Measurements from ENCODE around the gene FHOD3.

FHOD3 gene

DNA sequence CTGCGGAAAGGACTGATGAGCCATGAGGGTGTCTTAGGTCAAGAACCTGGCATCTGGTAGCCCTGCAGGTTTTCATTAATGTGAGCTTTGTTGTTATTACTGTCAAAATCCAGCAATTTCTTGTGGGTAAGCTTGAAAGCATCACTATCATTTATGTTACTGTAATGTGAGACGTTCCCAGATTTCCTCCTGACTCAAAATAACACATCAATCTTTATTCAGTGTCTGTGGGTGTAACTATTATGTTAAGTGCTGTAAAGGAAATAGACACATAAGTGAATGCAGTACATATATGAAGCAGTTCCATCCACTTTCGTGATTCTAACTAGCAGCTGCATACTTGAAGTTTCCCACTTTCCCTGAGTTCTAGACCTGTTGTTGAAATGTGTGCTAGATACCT is 89.8 kb downstream of the FHOD3 start:
- no peak for DNase-seq

DNA sequence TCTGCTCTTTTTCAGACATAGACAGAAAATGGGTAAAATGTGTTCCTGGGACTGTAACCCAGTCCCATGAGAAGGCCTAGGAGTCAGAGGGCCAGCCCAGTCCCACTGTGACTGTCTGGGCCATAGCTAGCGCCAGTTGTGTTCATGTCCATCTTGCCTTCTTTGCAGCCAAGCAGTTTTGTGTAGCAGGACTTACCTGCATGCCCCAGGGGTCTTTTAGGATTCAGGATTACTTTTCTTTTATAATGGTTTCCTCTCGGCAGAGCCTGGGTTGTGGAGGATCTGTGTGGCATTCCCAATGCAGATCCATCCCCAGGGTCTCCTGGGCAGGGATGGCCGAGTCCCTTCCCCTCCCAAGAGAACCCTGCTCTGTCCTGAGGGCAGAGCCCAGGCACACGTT is 90.8 kb downstream of the FHOD3 start:
- no peak for DNase-seq

DNA sequence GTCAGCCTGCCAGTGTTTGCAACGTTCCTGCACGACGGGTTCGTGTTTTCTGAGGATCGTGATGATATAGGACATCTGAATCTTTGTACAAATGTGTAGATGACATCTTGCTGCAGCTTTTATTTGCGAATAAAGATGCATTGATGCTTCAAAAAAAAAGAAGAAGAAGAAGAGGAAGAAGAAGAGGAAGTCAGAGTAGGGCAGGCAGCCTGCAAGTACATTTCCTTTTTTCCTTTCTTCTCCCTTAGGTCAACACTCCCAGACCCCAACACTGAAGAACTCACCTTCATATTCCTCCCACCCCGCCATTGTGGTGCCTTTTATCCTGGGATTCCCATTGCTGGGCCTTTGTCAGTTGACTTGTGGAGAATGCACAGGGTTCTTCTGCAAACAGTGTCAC is 91.5 kb downstream of the FHOD3 start:
- DNase-seq = no peak

DNA sequence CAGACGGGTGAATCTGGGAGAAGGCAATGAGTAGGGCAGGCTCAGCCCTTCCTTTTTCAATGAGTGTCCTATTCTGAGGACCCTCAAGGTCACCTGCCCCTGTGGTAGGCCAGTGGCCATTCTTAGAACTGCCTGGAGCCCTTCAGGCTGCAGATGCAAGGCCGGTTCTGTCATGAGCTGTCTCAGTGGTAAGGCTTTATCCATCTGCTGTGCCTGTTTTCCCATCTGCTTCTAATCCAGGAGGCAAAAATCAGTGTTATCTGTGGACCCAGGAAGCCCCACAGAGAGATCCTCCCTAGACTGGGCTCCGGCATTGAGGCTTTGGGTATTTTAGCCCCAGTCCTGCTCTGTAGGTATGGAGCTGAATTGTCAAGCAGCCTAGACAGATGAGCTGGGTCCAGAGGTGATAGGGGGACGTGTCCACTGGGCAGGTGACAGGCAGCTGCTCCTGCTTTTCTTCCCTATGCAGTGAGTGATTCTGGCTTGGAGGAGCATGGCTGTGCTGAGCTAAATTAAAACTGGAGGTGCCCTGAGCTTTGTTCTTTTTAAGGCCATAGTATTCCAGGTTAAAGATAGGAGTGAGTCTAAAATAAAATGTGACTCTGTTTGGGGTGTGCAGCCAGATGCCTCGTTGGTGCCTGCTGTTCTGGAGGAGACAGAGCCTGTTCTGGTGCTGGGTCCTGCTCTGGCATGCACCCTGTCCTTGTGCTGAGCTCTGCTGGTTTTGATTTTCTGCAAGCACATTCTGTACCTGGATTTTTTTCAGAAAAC is 92.5 kb downstream of the FHOD3 start:
- DNase-seq = no peak

DNA sequence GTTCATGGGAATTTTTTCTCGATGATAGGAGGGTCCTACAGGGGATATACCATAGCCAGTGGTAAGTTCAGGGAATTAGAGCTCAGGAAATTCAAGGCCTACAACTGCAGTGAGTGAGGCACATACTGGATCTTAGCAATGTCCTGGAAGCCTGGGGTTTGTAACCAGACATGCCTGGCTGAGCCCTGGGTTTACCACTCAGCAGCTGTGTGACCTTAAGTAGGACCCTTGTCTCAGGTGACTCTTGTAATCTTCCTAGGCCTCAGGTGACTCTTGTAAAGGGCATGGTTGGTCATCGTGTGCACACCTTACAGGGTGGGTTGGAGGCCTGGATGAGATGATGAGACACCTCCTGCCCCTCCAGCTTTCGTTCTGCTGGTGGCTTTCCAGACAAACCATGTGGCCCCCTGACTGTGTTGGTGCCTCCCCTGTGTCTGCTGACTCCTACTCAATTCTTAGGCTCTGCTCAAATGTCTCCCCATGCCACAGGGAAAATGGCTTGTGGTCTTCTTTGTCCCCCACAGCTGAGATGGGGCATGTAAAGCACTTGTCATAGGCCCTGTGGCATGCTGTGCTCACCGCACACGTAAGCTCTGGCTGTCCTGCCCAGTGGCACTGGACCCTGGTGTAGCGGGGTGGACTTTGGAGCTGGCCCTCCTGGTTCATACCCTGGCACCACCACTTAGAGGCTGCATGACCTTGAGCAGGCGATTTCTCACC is 94.1 kb downstream of the FHOD3 start:
- DNase-seq = no peak

DNA sequence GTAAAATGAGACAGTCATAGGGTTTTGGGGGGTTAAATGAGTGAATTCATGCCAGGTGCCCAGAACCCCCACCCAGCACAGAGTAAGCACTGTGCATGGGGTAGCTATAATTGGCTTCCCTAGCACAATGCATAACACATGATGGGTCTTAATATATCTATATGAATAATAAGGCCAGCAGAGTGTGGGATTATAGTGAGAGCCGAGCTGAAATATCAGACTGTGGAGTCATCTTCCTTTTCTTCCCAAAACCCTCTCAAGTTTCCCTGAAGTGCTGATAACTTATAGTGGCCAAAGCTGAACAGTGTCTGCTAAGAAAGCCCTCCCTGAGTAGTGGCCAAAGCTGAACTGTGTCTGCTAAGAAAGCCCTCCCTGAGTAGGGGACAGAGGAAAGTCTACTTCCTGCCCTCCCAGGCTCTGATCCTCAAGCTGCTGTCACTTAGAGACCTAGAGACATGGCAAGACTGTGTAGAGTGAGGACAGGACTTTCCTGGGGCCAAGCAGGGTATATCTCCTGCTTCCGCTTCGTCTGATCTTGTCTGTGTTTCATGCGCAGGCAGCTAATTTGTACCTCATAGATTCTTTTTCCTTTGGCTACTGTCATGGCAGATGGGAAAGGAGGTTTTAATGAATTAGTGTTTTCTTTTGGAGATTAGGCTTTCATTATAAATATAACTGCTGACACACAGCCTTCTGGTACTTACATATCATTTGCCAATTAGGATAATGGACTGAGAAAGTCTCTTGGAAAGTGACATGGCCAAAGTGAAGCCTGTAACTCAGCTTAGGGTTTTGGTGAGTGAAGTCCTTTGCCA is 94.9 kb downstream of the FHOD3 start:
- DNase-seq = no peak

DNA sequence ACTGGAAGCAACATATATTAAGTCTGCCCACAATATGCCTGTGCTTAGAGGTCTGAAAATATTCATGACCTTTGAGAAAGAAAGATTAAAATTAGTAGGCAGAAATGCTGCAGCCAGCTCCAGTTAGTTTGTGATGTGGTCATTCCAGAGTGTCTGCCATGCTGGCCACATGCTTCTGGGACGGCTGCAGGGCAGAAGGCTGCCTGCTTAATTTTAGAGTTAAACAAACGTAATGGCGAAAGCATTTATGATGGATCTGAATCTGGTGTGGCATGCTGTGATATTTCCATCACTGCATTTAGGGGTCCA is 95.4 kb downstream of the FHOD3 start:
- DNase-seq = no peak

DNA sequence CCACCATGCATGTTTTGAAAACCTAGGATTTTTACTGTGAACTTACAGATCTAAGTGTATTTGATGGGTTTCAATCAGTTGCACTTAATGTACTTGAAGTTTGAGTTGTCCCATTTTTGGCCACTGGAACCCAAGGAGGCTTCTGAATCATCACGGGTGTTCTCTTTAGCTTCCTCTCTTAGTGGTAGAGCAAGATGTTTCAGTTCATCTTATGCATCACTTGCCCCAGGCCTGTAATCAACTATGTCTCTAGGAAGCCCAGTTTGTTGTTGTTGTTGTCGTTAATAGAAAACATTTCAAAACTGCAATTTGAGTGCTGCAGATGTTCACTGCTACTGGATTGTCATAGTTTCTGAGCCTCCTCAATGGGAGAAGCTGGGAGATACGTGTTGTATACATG is 97.0 kb downstream of the FHOD3 start:
- no peak for DNase-seq

DNA sequence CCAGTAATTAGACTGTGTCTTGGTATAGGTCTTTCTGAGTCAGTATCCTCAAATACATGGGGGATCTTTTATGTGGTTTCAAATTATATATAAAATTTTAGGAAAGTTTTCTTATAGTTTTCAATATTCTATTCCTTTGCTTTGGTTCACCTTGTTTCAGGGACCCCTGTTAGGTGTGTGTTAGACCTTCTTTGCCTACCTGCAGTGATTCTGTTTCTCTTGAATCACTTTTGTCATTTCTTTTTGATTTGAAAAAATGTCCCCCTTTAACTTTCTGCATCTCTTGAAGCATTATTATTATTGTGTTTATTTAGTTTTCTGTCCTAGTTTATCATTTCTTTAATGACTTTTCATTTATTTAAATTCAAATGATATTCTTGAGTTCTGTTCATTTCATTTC is 98.7 kb downstream of the FHOD3 start:
- no peak for DNase-seq

DNA sequence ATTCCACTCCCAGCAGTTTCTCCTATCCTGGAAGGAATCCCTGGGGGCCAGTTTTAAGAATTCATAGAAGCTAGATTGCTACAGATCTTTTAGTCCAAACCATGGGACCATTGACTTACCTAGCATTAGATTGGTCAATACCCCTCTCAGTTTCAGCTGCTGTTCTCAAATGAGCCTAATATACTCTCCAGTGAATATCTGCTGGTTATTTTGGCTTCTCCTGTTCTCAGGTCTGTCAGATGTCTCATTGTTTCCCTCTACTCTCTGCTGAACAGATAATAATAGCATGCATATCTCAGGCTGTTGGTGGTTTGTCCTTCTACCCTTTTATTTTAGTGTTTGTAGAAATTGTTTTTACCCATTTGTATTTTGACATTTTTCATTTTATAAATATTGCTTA is 99.5 kb downstream of the FHOD3 start:
- DNase-seq = no peak

DNA sequence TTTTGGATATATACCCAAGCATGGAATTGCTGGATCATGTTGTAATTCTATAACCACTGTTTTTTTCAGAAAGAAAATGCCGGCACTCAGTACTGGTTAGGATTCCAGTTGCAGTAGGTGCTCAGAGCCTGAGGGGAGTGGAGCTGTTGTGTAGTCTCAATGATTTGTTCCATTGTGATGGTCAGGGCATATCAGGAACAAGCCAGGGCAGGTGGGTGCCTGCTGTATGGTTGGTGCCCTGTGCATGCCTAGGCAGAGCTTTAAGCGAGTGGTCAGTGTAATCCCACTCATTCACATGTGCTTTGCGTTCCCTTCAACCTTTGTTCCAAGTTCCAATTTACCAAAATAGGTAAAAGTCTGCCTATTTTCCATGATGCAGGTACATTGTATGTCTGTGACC is 100.9 kb downstream of the FHOD3 start:
- no peak for DNase-seq

DNA sequence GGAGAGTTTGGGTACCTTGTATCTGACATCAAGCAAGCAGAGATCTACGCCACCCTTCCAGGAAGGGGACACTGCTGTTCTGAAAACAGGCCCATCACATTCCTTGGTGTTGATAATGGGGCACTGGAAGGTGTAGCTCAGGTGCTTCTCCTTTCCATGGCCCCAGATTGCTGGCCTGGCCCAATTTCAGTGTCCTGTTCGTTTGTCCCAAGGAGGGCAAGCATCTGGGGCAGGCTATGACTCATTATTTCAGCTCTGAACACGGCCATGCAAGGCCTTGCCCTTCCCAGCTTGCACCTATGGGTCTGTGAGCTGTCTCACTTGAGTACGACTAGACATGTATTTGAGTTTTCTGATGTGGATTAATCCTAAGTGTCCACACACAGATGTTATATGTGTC is 101.5 kb downstream of the FHOD3 start:
- no peak for DNase-seq

DNA sequence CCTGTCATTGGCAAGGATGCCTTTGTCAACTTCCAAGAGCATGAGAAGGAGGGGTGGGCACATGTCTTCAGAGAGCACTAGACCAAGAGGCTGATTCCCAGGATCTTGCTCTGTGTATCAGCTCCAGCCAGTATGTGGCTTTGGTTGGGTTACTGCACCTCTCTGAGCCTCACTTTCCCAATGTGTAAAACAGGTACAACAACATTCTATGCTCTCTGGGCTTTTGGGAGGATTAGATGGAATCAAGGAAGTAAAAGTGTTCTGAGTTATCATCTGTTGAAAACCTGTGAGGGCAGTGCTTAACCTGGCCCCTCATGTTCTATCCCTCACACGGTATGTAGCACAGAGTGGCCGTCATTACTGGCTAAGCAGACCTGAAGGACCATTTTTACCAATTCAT is 103.9 kb downstream of the FHOD3 start:
- DNase-seq = no peak

DNA sequence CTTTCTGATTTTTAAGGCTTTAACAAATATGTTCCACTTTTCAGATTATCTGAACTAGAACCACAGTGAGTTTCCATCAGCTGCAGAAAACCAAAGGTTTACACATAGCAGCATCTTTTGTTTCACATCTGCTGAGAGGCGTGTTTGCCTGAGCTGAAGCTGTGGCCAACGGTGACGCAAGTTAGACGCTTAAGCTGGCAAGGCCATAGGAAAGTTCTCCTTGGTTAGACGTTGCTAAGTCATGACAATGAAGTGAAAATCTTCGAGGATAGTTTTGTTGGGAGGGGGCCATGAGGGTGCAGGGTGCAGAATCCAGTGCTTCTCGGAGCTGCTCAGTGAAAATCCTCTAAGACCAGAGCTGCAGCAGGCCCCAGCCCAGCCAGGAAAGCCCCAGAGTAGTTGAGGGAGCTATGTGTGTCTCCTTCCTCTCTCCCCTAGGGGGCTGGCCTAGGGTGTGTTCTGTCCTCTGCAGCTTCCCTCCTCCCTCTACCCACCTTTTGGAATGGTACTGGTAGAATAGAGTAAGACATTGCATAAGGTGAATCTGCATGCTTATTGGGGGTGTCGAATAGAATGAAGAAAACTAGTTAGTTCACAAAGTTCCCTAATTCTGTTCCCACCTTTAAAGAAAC is 105.4 kb downstream of the FHOD3 start:
- DNase-seq = no peak

DNA sequence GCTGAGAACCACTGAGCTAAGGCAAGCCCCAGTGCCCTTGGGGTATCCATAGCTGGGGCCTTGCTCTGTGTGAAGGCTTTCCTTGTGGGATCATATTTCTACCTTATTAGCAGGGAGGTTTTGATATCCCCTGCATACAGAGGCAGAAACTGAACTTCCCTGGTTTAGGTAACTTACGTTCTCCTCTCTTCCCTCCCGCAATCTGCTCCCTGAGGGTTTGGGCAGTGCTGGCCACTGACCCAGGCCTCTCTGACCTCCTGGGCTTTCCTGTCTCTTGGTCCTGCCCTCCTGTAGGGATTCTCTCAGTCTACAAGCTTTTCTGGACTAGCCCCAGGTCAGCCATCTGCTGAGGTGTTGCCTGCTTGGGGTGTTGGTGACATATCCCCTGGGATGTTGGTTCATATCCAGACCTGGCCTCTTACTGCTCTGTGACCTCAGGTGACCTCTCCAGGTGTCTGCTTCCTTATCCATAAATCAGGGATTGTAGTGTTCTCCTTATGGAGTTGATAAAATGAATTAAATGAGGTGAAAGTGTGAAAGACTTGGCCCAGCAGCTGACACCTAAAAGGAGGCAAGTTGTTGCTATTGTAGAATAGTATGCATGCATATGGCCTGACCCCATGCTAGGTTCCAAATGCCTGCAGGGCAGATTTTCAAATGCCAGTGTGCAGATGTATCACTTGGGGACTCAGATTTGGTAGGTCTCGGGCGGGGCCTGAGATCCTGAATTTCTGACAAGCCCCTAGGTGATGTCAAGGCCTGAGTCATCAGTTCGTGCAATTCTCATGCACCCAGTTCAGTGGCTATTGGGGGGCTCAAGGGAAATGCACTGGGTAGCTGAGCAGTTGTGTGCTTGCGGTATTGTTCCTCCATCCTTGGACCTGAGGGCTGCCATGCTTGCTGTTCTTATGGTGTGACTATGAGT is 106.6 kb downstream of the FHOD3 start:
- no peak for DNase-seq

DNA sequence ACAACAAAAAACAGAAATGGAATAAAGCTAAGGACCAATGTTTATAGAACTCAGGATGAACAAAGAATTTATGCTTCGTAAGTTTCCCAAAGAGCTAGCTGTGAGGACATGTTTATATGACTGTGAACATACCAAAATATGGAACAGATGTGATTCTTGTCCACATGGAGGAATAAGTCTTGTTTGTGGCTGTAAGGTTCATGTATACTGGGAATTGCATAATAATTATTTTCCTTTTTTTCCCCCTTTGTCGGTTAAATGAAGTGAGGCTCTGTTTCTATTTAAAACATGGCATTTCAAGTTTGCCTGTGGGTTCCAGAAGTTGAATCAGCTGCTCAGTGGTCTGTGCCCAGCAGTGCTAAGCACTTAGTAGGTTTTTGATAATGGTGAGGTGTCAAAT is 108.1 kb downstream of the FHOD3 start:
- DNase-seq = no peak

DNA sequence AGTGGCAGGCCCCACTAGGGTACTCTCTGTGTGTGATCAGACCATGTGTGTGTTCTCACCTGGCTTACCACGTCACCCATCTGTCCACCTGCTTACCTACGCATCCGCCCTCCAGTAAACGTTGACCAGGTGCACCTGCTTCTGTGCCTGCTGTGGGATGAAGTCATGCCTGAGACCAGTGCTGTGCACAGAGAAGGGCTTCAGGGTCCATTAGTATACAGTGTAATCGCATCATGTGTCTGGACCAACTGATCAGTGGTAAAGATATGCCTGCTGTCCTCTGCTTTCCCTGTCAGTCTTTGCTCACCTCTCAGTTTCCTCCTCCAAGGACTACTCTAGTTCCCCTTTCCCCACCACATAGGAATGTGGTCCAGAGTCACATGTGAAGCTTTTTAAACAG is 109.3 kb downstream of the FHOD3 start:
- peak; percentile 19 for DNase-seq

DNA sequence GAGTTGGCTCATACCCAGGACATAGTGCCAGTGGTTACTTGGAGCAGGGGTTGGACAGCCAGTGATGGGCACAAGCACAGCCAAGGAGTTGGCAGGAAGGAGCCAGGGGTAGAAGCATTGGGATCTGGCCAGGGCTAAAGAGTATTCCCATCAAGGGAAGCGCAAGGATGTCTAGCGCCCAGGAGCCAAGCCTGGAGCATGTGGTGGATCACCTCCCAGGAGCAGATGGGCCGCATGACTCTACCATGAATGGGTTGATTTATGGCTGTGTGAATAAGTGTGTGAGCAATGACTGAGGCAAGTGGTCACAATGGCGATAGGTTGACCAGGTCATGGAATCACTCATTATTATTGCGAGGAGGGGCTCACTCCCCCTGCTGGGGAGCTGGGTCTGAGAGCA is 111.1 kb downstream of the FHOD3 start:
- no peak for DNase-seq

DNA sequence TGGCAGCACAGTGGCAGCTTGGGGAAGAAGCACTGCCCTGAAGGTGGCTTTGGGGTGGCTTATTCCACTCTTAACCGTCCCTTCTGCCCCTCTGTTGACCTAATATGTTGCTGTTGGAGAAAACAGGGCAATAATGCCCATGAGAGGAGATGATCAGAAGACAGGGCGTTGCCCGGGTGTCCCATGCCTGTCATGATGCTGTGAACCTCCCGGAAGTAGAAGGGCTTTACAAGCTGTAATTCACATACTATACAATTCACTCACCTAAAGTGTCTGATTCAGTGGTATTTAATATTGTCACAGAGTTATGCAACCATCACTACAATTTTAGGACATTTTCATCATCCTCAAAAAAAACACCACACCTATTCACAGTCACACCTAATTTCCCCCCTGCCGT is 112.3 kb downstream of the FHOD3 start:
- no peak for DNase-seq

DNA sequence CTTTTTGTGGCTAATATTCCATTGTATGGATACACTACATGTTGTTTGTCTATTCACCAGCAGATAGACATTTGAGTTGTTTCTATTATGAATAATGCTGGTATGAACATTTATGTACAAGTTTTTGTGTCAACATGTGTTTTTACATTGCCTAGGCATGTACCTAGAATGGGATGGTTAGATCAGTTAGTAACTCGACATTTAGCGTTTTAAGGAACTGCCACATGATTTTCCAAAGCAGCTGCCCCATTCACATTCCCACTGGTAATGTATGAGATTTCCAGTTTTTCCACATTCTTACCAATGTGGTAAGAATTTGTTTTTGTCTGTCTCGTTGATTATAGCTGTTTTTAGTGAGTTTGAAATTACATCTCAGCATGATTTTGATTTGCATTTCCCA is 112.8 kb downstream of the FHOD3 start:
- DNase-seq = no peak

DNA sequence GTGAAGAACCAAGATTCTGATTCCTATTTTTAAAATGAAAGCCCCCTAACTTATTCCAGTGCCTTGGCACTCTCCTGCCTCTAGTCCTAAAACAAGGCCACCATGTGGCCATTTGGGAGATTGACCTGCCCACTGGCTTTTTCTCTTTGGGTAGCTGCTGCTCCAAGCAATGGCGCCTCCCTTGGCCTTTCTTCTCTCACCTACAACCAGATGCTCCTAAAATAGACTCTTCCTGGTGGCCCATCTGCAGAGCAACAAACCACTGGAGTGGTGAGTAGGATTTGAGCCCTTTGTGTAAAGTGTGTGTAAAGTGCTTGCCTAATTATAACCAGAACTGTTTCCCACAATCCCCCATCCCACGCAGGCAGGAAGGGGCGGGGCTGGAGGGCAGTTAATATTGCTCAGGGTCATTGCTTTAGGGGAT is 114.2 kb downstream of the FHOD3 start:
- peak; percentile 19 for DNase-seq

DNA sequence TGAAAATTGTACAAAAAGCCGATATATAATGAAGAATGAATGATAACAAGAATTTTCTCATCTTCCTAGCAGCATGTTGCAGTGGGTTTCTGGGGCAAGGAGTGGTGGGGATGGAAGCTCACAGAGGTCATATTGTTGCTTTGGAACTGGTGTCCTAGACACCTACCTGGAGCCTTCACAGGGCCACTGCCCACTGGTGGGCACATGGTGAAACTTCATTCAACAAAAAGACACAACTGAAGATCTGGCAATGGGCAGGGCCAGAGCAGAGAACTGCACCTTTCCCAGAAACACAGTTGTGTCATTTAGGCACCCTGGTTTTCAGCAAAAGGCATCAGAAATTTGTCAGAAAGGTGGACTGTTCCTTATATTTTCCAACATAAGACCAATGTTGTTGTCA is 115.3 kb downstream of the FHOD3 start:
- DNase-seq = no peak

DNA sequence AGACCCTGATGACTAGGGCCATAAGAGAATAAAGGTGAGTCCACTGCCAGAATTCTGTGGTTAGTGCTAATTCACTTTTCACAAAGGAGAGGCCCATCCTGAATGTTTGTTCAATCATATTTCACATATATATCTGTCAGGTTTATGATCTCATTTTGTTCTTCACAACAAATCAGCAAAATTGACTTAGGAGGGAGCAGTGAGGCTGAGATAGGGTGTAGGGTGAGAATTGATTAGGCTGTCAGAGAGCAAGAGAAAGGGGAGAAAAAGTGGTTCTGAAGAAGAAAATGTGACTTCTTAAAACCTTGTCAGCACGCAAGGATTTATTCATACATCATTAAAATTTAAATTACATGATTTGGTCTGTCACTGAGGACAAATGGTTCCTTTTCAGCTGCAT is 117.7 kb downstream of the FHOD3 start:
- DNase-seq = no peak
